ENCODE results near the gene MTHFSD.

MTHFSD gene

GRCh38 chr16:86549076-86549892 lies 5.8 kb downstream of the MTHFSD start:
- no peak for DNase-seq

GRCh38 chr16:86547286-86547685 lies 7.7 kb downstream of the MTHFSD start:
- no peak for DNase-seq

- DNase-seq: no peak
Observed at GRCh38 chr16:86546638-86547013, 8.4 kb downstream of the MTHFSD start.

GRCh38 chr16:86545954-86546637 lies 8.9 kb downstream of the MTHFSD start:
- no peak for DNase-seq

- DNase-seq: no peak
Observed at GRCh38 chr16:86545481-86545880, 9.6 kb downstream of the MTHFSD start.

- DNase-seq: no peak
Observed at GRCh38 chr16:86542756-86543750, 12.0 kb downstream of the MTHFSD start.

- DNase-seq: no peak
Observed at GRCh38 chr16:86541560-86541959, 13.5 kb downstream of the MTHFSD start.

GRCh38 chr16:86540894-86541293 lies 14.1 kb downstream of the MTHFSD start:
- DNase-seq: no peak

GRCh38 chr16:86538196-86538780 lies 16.7 kb downstream of the MTHFSD start:
- no peak for DNase-seq

- DNase-seq: no peak
Observed at GRCh38 chr16:86537486-86537885, 17.5 kb downstream of the MTHFSD start.

- DNase-seq: no peak
Observed at GRCh38 chr16:86536621-86537020, 18.4 kb downstream of the MTHFSD start.

GRCh38 chr16:86534779-86535615 lies 20.0 kb downstream of the MTHFSD start:
- DNase-seq: no peak

- no peak for DNase-seq
Observed at GRCh38 chr16:86533767-86534351, 21.2 kb downstream of the MTHFSD start.

GRCh38 chr16:86533076-86533475 lies 22.0 kb downstream of the MTHFSD start:
- DNase-seq: no peak

GRCh38 chr16:86532526-86532815 lies 22.6 kb downstream of the MTHFSD start:
- no peak for DNase-seq

- DNase-seq: no peak
Observed at GRCh38 chr16:86531641-86532525, 23.2 kb downstream of the MTHFSD start.

GRCh38 chr16:86531191-86531545 lies 23.9 kb downstream of the MTHFSD start:
- peak; percentile 85 for DNase-seq

GRCh38 chr16:86530251-86531190 lies 24.5 kb downstream of the MTHFSD start:
- DNase-seq: no peak

GRCh38 chr16:86529160-86529559 lies 25.9 kb downstream of the MTHFSD start:
- no peak for DNase-seq

Measured in femur (tissue), 1 donor.